NCI-H2196 (cell line): Measurements from ENCODE around the gene RFC3.

Source experiments
- DNase-seq: peaks from one replicate; lab custom pipeline; 2025; ENCODE audit not compliant: unreplicated experiment; lab: John Stamatoyannopoulos, UW

The RFC3 gene

GRCh38 chr13:33863188-33863789, 45.3 kb downstream of the RFC3 start:
- DNase-seq: no peak

- DNase-seq: no peak
Observed at GRCh38 chr13:33865945-33866344, 48.0 kb downstream of the RFC3 start.

- no peak for DNase-seq
Observed at GRCh38 chr13:33867472-33867871, 49.5 kb downstream of the RFC3 start.

- DNase-seq: no peak
Observed at GRCh38 chr13:33868343-33868994, 50.5 kb downstream of the RFC3 start.

- DNase-seq: no peak
Observed at GRCh38 chr13:33869005-33869404, 51.1 kb downstream of the RFC3 start.

- DNase-seq: peak; percentile 30
Observed at GRCh38 chr13:33870046-33870668, 52.2 kb downstream of the RFC3 start.

GRCh38 chr13:33871207-33872004, 53.5 kb downstream of the RFC3 start:
- DNase-seq: no peak

GRCh38 chr13:33872005-33872351, 54.0 kb downstream of the RFC3 start:
- no peak for DNase-seq

GRCh38 chr13:33873251-33873908, 55.4 kb downstream of the RFC3 start:
- DNase-seq: no peak

GRCh38 chr13:33874871-33875270, 56.9 kb downstream of the RFC3 start:
- DNase-seq: no peak

- DNase-seq: no peak
Observed at GRCh38 chr13:33875618-33876401, 57.9 kb downstream of the RFC3 start.

- no peak for DNase-seq
Observed at GRCh38 chr13:33876716-33877394, 58.9 kb downstream of the RFC3 start.

- DNase-seq: no peak
Observed at GRCh38 chr13:33879118-33879517, 61.2 kb downstream of the RFC3 start.

- no peak for DNase-seq
Observed at GRCh38 chr13:33882804-33883203, 64.9 kb downstream of the RFC3 start.

- DNase-seq: no peak
Observed at GRCh38 chr13:33884531-33885220, 66.7 kb downstream of the RFC3 start.
